Pancreas (tissue), 10 donors: ENCODE data around the gene CRNKL1. TPM values are rescaled to one million over a fixed set of nuclear protein-coding genes. Genes with fewer than 3 reads are reported as not detected.

Experiments
- ATAC-seq, 4 donors: fragments of 200-7000 bp; cut with Tn5 transposase; one replicate each; pipeline versions ENCODE4 v1.8.0 to v1.9.1; 2020; ENCODE audit warnings: mild to moderate bottlenecking in 4 of 4, moderate library complexity in 4 of 4
- DNase-seq, 6 donors: peaks; one replicate each; pipeline ENCODE4 v3.0.0-alpha.2; 2020
- FAIRE-seq: peaks from 2 replicates; lab custom pipeline; 2012; peaks lifted over from hg19 to GRCh38; lab: Jason Lieb, UNC
- H3K27ac ChIP-seq, 4 donors: fragments of 200-600 bp; sonication (generic); 1 replicate in 3 of 4; 2 replicates in 1 of 4; pipeline versions ENCODE4 v1.5.0 to v1.8.0; 2020
- H3K27me3 ChIP-seq, 4 donors: fragments of 200-600 bp; one replicate each; pipeline ENCODE4 v1.8.0; 2021
- H3K36me3 ChIP-seq, 3 donors: fragments of 200-600 bp; sonication (generic) in 1 of 3; one replicate each; pipeline versions ENCODE4 v1.5.0 to v1.8.0; 2020 to 2021
- H3K4me1 ChIP-seq, 3 donors: fragments of 200-600 bp; one replicate each; pipeline ENCODE4 v1.8.0; 2021
- H3K4me3 ChIP-seq, 4 donors: fragments of 200-600 bp; sonication (generic) in 2 of 4; one replicate each; pipeline versions ENCODE4 v1.5.0 to v1.8.0; 2020 to 2021
- H3K9me3 ChIP-seq, 4 donors: fragments of 200-600 bp; one replicate each; pipeline ENCODE4 v1.8.0; 2021
- CTCF ChIP-seq, 4 donors: fragments of 200-600 bp; sonication (generic) in 3 of 4; IDR thresholded peaks; one replicate each; pipeline versions ENCODE4 v1.5.0 to v1.8.0; 2021; ENCODE audit warnings: antibody characterized with exemption in 4 of 4
- WGBS, 2 donors: extraction: QIAGEN DNeasy Blood & Tissue Kit; methylation state at CpG; one replicate each; pipeline ENCODE4 v1.1.7; 2013; 5-methylcytosine and 5-hydroxymethylcytosine counted together
- intact Hi-C, 3 donors: fragments of 100-400 bp; cut with DNase I; formaldehyde crosslinking; loops; one replicate each; pipeline versions ENCODE4 v1.11.1 to v1.14.2; 2022
- polyA plus RNA-seq, 2 donors: library from polyadenylated mRNA; stranded (reverse); fragments of 200-250 nt; gene quantifications; one replicate each; pipeline ENCODE4 v1.2.3, GENCODE V29; 2013
- total RNA-seq, 6 donors: library from RNA; stranded (reverse); fragmentation: NEBNext Ultra II Directional in 4 of 6; extraction: Animal tissue kit (Norgen Biotek cat#: 25700) in 4 of 6; gene quantifications; one replicate each; pipeline versions ENCODE4 v1.2.1 to v1.2.4, GENCODE V29; 2021 to 2023
- donor health status: healthy with polysubstance abuse.
- donor health status: DM: no; HTN: no; CAD: no; lungs with moderate emphysema.
- donor health status: DM: no; HTN: no; CAD: no.
- donor health status: control.
- donor health status: control.
- donor health status: Bipolar disorder and iron deficiency.
- donor health status: DM: yes; HTN: yes; CAD: no.
- donor health status: DM: no; HTN: no; CAD: no.
- donor health status: DM: no; HTN: no; CAD: no.
- donor health status: DM: yes; HTN: yes; CAD: no.

CRNKL1 gene
- 10 to 100 TPM in 1 of 6 donors, 1 to 10 TPM in 5; 4.4 to 15.5 (median 6.8) TPM for total RNA-seq
- polyA plus RNA-seq, result 10 to 100 TPM in 1 of 2 donors, 1 to 10 TPM in 1; 9.7 to 13.2 TPM

- H3K27me3 ChIP-seq, result no peaks in the 10 kb centered on the region
- TF ChIP-seq CTCF (IDR thresholded peaks at IDR 0.05), result no peak
- no peaks in the 10 kb centered on the region for H3K9me3 ChIP-seq
- FAIRE-seq, result peak; percentile 85
- 0% methylated on average over 67 of the region's 67 CpGs for WGBS, 2 donors
- peaks cover 2 to 24% (median 7%) of the 10 kb centered on the region in 3 donors for H3K36me3 ChIP-seq
- intact Hi-C loops, result no loop called here
- peak; percentile 96 to 99 (median 96) for DNase-seq
- H3K4me1 ChIP-seq, result peaks cover 0 to 11% (median 10%) of the 10 kb centered on the region in 3 donors
- H3K4me3 ChIP-seq, result peak within 1 kb of the TSS; percentile 90 to 95 (median 94)
- peak; percentile 97 to 100 (median 99) for ATAC-seq
- H3K27ac ChIP-seq, result peak within 1 kb of the TSS; percentile 74 to 90 (median 89)
Observed at GRCh38 chr20:20052074-20052970, at the start of gene CRNKL1, which contains the start of gene CFAP61. Gene CRNKL1 (minus strand): TSS chr20:20052466. CDS start chr20:20052342, 124 bp downstream. Gene CFAP61 (plus strand): TSS chr20:20052532. CDS start chr20:20056654, 4,122 bp downstream.

DNA sequence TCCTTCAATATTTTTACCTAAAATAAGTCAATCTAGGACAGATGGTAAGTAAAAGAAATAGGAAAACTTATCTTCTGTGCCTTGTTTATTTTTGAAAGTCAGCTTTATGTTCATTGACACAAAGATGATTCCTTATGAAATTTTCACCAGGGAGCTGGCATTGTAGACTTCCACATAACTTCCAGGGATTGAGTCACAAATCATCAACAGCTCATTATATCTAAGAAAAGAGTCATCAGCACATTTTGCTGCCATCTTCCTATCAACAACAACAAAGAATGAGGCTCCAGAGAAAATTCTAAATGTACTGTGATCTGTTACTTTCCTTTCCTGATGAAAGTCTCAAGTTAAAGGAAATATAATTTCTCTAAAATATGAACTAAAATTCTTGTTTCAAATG is 48.6 kb upstream of the CRNKL1 start:
- ATAC-seq (no peak), DNase-seq (no peak), FAIRE-seq (no peak)
- no peak overlapping the region for H3K27ac ChIP-seq
- no peak for TF ChIP-seq CTCF (IDR thresholded peaks at IDR 0.05)
- no peaks in the 10 kb centered on the region for H3K27me3 ChIP-seq
- intact Hi-C loops, result no loop called here
- no peaks in the 10 kb centered on the region for H3K4me1 ChIP-seq
- no peaks in the 10 kb centered on the region for H3K36me3 ChIP-seq
- no peak overlapping the region for H3K4me3 ChIP-seq
- no peaks in the 10 kb centered on the region for H3K9me3 ChIP-seq

- 79 to 86% methylated on average over 11 of the region's 11 CpGs for WGBS, 2 donors
- no peak for DNase-seq
Observed at GRCh38 chr20:20096421-20096820, 44.2 kb upstream of the CRNKL1 start.

GRCh38 chr20:20095114-20095872 is 43.0 kb upstream of the CRNKL1 start:
- no peak for FAIRE-seq
- WGBS, 2 donors, result 83 to 84% methylated on average over 10 of the region's 10 CpGs

More at GRCh38 chr20:20096421-20096820, 44.2 kb upstream of the CRNKL1 start:
- H3K27ac ChIP-seq, result no peak overlapping the region
- intact Hi-C loops, result no loop called here
- H3K4me1 ChIP-seq, result no peaks in the 10 kb centered on the region
- no peaks in the 10 kb centered on the region for H3K27me3 ChIP-seq
- FAIRE-seq (no peak), ATAC-seq (no peak)
- no peak for TF ChIP-seq CTCF (IDR thresholded peaks at IDR 0.05)
- H3K4me3 ChIP-seq, result no peak overlapping the region
- H3K36me3 ChIP-seq, result no peaks in the 10 kb centered on the region
- no peaks in the 10 kb centered on the region for H3K9me3 ChIP-seq

More at GRCh38 chr20:20095114-20095872, 43.0 kb upstream of the CRNKL1 start:
- Histone ChIP-seq H3K4me3 (no peak overlapping the region), H3K27me3 (no peaks in the 10 kb centered on the region), H3K4me1 (no peaks in the 10 kb centered on the region), H3K27ac (no peak overlapping the region), H3K9me3 (no peaks in the 10 kb centered on the region), H3K36me3 (no peaks in the 10 kb centered on the region)
- no peak for TF ChIP-seq CTCF (IDR thresholded peaks at IDR 0.05)
- no peak for DNase-seq
- ATAC-seq, result no peak
- intact Hi-C loops, result no loop called here
